Ovary (tissue), 9 donors: ENCODE measurements around the gene MLF2. TPM values are rescaled to one million over a fixed set of nuclear protein-coding genes. Genes with fewer than 3 reads are reported as not detected.
"Not testable (repeated sequence)": the region's sequence is repeated elsewhere in the genome, so short reads cannot be mapped to it uniquely, and the experiment has no call there.

Source experiments
- DNase-seq, 5 donors: peaks; one replicate each; pipeline ENCODE4 v3.0.0-alpha.2; 2019 to 2020
- H3K27ac ChIP-seq, 2 donors: fragments of 200-600 bp; one replicate each; pipeline versions ENCODE4 v1.5.1 to v1.8.0; 2019 to 2022
- H3K27me3 ChIP-seq: fragments of 200-600 bp; one replicate; pipeline ENCODE4 v1.8.0; 2022
- H3K36me3 ChIP-seq: fragments of 200-600 bp; sonication (generic); one replicate; pipeline ENCODE4 v1.5.1; 2019
- H3K4me1 ChIP-seq: one replicate; pipeline ENCODE4 v1.8.1; 2013; ENCODE audit warnings: mild to moderate bottlenecking, moderate library complexity; ENCODE audit not compliant: insufficient read depth
- H3K4me3 ChIP-seq: fragments of 200-600 bp; sonication (generic); one replicate; pipeline ENCODE4 v1.5.1; 2017
- H3K9me3 ChIP-seq, 2 donors: fragments of 200-600 bp in 1 of 2; sonication (generic) in 1 of 2; one replicate each; pipeline versions ENCODE4 v1.5.1 to v1.8.1; 2013 to 2019; ENCODE audit warnings: mild to moderate bottlenecking in 1 of 2, moderate library complexity in 1 of 2
- EP300 ChIP-seq: sonication (generic); formaldehyde crosslinking; IDR thresholded peaks from one replicate; pipeline ENCODE4 v1.6.1; 2017; ENCODE audit warnings: antibody characterized with exemption
- POLR2A ChIP-seq: fragments of 450-650 bp; IDR thresholded peaks from one replicate; pipeline ENCODE4 v1.6.1; 2017; ENCODE audit warnings: antibody characterized with exemption, mild to moderate bottlenecking, moderate library complexity
- WGBS, 3 donors: extraction: QIAGEN DNeasy Blood & Tissue Kit in 1 of 3; methylation state at CpG; one replicate each; pipeline versions ENCODE4 v1.1.5 to v1.1.7; 2013 to 2017; 5-methylcytosine and 5-hydroxymethylcytosine counted together
- intact Hi-C, 4 donors: fragments of 100-400 bp; cut with DNase I; formaldehyde crosslinking; loops; one replicate each; pipeline versions ENCODE4 v1.11.0 to v1.15.1; 2022 to 2023
- polyA plus RNA-seq, 2 donors: library from polyadenylated mRNA; stranded (reverse); fragments of 200-250 nt in 1 of 2; fragments of 350-450 nt in 1 of 2; fragmentation: Illumina TruSeq in 1 of 2; extraction: RNeasy Lipid Tissue Mini Kit (QIAGEN cat#74804) in 1 of 2; gene quantifications; one replicate each; pipeline ENCODE4 v1.2.3, GENCODE V29; 2013 to 2014
- total RNA-seq, 7 donors: library from RNA; depleted of rRNA in 2 of 7; stranded (reverse); fragments of >200 nt in 2 of 7; fragmentation: NEBNext Ultra II Directional in 3 of 7; extraction: Animal tissue kit (Norgen Biotek cat#: 25700) in 3 of 7; gene quantifications; one replicate each; pipeline versions ENCODE4 v1.1.0 to v1.2.4, GENCODE V29; 2016 to 2023
- TF ChIP-seq, protein P1 (sequence below), 3 donors: fragments of 450-650 bp in 2 of 3; fragments of 200-600 bp in 1 of 3; IDR thresholded peaks; one replicate each; pipeline versions ENCODE4 v1.5.1 to v1.8.0; 2016 to 2022; ENCODE audit warnings: antibody characterized with exemption in 3 of 3, mild to moderate bottlenecking in 1 of 3
- donor health status: DM: no; HTN: no; CAD: no; lungs with moderate emphysema.
- donor health status: DM: no; HTN: no; CAD: no.
- donor health status: Bipolar disorder and iron deficiency.
- donor health status: DM: yes; HTN: yes; CAD: no.
- donor health status: DM: no; HTN: no; CAD: no.
- donor health status: DM: yes; HTN: yes; CAD: no.

The MLF2 gene
- total and polyA plus RNA-seq, 9 donors, result 64.1 to 162 (median 140) TPM

DNA sequence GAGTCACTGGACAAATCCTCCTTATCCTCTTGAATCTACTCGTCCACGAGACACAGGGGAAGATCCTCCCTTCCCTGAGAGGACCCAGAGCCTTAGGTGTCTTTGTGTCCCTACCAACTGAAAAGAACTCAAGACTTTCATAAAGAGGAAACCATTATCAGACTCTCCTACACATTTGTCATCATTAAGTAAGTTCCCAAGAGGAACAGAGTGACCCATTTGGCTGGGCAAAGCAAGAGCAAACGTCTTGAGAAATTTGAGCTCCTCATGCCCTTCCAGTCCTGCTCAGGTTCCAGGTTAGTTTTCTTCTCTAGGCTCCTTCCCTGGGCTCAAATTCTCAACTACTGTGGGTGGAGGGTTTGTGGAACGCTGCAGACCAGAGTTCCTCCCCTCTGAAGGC is 5.7 kb downstream of the MLF2 start:
- no peak overlapping the region for H3K27ac ChIP-seq
- no peaks in the 10 kb centered on the region for H3K27me3 ChIP-seq
- no peaks in the 10 kb centered on the region for H3K36me3 ChIP-seq
- intact Hi-C loops, result loop anchor here in 1 of 4 donors (5.0 kb wide), 1 partner anchor 35 kb away; no protein-coding TSS in a partner anchor
- DNase-seq, result no peak
- peaks cover 5% of the 10 kb centered on the region for H3K4me1 ChIP-seq
- WGBS, 3 donors, result 43 to 47% (median 45%) methylated on average over 4 of the region's 4 CpGs
- no peak for TF ChIP-seq EP300
- TF ChIP-seq, protein P1, sequence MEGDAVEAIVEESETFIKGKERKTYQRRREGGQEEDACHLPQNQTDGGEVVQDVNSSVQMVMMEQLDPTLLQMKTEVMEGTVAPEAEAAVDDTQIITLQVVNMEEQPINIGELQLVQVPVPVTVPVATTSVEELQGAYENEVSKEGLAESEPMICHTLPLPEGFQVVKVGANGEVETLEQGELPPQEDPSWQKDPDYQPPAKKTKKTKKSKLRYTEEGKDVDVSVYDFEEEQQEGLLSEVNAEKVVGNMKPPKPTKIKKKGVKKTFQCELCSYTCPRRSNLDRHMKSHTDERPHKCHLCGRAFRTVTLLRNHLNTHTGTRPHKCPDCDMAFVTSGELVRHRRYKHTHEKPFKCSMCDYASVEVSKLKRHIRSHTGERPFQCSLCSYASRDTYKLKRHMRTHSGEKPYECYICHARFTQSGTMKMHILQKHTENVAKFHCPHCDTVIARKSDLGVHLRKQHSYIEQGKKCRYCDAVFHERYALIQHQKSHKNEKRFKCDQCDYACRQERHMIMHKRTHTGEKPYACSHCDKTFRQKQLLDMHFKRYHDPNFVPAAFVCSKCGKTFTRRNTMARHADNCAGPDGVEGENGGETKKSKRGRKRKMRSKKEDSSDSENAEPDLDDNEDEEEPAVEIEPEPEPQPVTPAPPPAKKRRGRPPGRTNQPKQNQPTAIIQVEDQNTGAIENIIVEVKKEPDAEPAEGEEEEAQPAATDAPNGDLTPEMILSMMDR (IDR thresholded peaks at IDR 0.05), result no peak
- no peak for TF ChIP-seq POLR2A
- H3K9me3 ChIP-seq, result no peaks in the 10 kb centered on the region
- no peak overlapping the region for H3K4me3 ChIP-seq

DNA sequence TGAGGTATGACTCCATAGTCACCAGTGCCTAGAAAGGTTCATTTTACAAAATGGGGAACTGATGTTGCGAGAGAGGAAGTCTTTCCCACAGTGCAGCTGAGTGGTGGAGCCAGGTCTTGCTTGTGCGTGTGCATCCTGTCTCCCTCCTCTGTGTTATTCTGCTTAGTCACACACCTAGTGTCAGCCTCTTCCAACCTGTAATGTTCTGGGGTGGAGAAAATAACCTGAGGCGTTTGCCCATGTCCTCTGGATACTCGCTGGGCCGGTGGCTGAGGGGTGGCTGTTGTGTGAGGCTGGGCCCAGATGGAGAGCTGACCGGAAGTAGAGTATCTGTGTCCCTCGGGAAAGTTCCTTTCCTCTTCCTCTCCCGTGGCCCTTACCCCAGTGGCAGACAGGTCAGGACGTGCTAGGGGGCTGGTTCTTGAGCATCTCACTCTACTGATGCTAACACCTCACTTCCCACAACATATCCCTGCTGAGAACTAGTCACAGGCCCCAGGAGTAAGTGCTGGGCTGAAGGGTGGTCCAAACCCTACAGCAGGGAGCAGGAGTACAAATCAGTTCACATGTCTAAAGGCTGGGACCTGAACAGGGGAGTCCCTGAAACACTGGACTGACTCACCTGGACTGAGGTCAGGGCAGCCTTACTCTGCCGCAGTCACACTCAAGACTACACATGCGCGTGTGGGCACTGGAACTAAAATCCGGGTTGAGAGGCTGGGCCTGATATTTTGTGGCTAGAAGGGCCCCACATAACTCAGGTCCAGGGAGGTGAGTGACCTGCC is 7.0 kb downstream of the MLF2 start:
- TF ChIP-seq POLR2A (no peak), EP300 (no peak)
- TF ChIP-seq, protein P1 (IDR thresholded peaks at IDR 0.05), result no peak
- H3K36me3 ChIP-seq, result no peaks in the 10 kb centered on the region
- no peak overlapping the region for H3K27ac ChIP-seq
- intact Hi-C loops, result loop anchor here in 1 of 4 donors (5.0 kb wide), 1 partner anchor 36 kb away; no protein-coding TSS in a partner anchor
- DNase-seq, result no peak
- H3K27me3 ChIP-seq, result no peaks in the 10 kb centered on the region
- WGBS, 3 donors, result 63 to 64% (median 64%) methylated on average over 13 of the region's 13 CpGs
- H3K4me1 ChIP-seq, result no peaks in the 10 kb centered on the region
- no peak overlapping the region for H3K4me3 ChIP-seq
- H3K9me3 ChIP-seq, result no peaks in the 10 kb centered on the region

DNA sequence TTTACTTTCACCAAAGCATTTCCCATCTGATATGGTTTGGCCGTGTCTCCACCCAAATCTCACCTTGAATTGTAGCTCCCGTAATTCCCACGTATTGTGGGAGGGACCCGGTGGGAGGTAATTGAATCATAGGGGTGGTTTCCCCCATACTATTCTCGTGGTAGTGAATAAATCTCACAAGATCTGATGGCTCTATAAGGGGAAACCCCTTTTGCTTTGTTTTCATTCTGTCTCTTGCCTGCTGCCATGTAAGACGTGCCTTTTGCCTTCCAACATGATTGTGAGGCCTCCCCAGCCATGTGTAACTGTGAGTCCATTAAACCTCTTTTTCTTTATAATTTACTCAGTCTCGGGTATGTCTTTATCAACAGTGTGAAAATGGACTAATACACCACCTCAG is 9.6 kb downstream of the MLF2 start:
- intact Hi-C loops, H3K4me3 ChIP-seq: not testable (repeated sequence)
- WGBS, 3 donors, result 71 to 74% (median 72%) methylated on average over 7 of the region's 7 CpGs

DNA sequence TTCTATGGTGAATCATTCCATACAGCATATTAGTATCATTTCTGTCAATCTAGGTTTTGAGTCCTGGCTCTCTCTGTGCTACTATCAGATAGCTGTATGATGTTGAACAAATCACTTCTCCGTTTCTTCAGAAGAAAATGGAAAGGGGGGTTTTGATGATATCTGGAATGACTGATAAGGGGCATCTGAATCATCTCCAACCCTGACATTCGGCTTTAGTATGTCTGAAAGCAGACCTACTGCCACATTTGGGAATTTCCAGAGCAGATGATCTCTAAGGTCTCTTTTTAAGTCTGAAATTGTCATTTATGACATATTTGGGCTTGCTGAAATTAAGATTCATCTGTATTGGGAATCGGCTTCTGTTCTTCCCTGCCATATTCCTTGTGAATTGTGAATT is 10.1 kb downstream of the MLF2 start:
- Histone ChIP-seq H3K4me1 (no peaks in the 10 kb centered on the region), H3K4me3 (no peak overlapping the region), H3K36me3 (no peaks in the 10 kb centered on the region), H3K9me3 (no peaks in the 10 kb centered on the region), H3K27ac (no peak overlapping the region), H3K27me3 (no peaks in the 10 kb centered on the region)
- intact Hi-C loops, result no loop called here
- 77 to 83% (median 82%) methylated on average over 3 of the region's 3 CpGs for WGBS, 3 donors
- DNase-seq, result no peak
- TF ChIP-seq EP300, result no peak
- TF ChIP-seq POLR2A, result no peak
- TF ChIP-seq, protein P1 (IDR thresholded peaks at IDR 0.05), result no peak

More for the DNA sequence above, 9.6 kb downstream of the MLF2 start:
- not testable (repeated sequence) for DNase-seq, H3K36me3 ChIP-seq, H3K27me3 ChIP-seq, H3K27ac ChIP-seq, H3K9me3 ChIP-seq, H3K4me1 ChIP-seq

DNA sequence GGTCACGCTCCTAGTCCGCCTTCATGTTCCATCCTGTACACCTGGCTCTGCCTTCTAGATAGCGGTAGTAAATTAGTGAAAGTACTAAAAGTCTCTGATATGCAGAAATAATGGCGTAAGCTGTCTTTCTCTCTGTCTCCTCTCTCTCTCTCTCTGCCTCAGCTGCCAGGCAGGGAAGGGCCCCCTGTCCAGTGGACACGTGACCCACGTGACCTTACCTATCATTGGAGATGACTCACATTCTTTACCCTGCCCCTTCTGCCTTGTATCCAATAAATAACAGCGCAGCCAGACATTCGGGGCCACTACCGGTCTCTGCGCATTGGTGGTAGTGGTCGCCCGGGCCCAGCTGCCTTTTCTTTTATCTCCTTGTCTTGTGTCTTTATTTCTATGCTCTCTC is 10.9 kb downstream of the MLF2 start:
- H3K36me3 ChIP-seq, H3K27ac ChIP-seq, H3K4me1 ChIP-seq, DNase-seq, H3K4me3 ChIP-seq, H3K9me3 ChIP-seq, intact Hi-C loops, H3K27me3 ChIP-seq: not testable (repeated sequence)
- WGBS, 3 donors, result 49 to 60% (median 51%) methylated on average over 12 of the region's 12 CpGs
